H1 (cell line): ENCODE measurements around the gene EPHA6. TPM values are rescaled to one million over a fixed set of nuclear protein-coding genes. Genes with fewer than 3 reads are reported as not detected.

ENCODE experiments used
- ATF2 ChIP-seq: IDR thresholded peaks from 2 replicates; pipeline ENCODE4 v1.6.1; 2012; ENCODE audit warnings: low read length, inconsistent platforms
- BCL11A ChIP-seq, 2 experiments: IDR thresholded peaks; one replicate each; pipeline ENCODE4 v1.6.1; 2011; ENCODE audit warnings: low read depth in 2 of 2, low read length in 2 of 2, mild to moderate bottlenecking in 2 of 2
- CBX5 ChIP-seq: fragments of 300-800, 300-1000 bp; sonication (generic); IDR thresholded peaks from 2 replicates; pipeline ENCODE4 v1.7.1; 2016; ENCODE audit warnings: antibody characterized with exemption, low read length, low read depth
- CEBPB ChIP-seq: IDR thresholded peaks from 2 replicates; pipeline ENCODE4 v1.6.1; 2012; ENCODE audit warnings: low read depth, low read length
- CHD1 ChIP-seq: IDR thresholded peaks from 2 replicates; pipeline ENCODE4 v1.6.1; 2012; ENCODE audit warnings: low read depth, low read length, improper control_type of control experiment
- CTBP2 ChIP-seq: IDR thresholded peaks from 2 replicates; pipeline ENCODE4 v1.7.0; 2011; ENCODE audit warnings: borderline replicate concordance, mild to moderate bottlenecking, moderate library complexity, mixed read lengths, low read length; ENCODE audit not compliant: insufficient read depth, insufficient read length
- GTF2F1 ChIP-seq: IDR thresholded peaks from 2 replicates; pipeline ENCODE4 v1.6.1; 2012; ENCODE audit warnings: low read depth, low read length, improper control_type of control experiment, borderline replicate concordance
- JUN ChIP-seq: IDR thresholded peaks from 2 replicates; pipeline ENCODE4 v1.6.1; 2011; ENCODE audit warnings: low read depth, mild to moderate bottlenecking, improper control_type of control experiment, low read length
- KDM1A ChIP-seq: fragments of 200-600, 300-600 bp; sonication (generic); IDR thresholded peaks from 2 replicates; pipeline ENCODE4 v1.7.1; 2016; ENCODE audit warnings: mild to moderate bottlenecking, low read length, borderline replicate concordance
- KDM4A ChIP-seq: IDR thresholded peaks from one replicate; pipeline ENCODE4 v1.7.1; 2012; ENCODE audit warnings: low read depth, mild to moderate bottlenecking, moderate library complexity, low read length, inconsistent platforms; ENCODE audit not compliant: severe bottlenecking
- POLR2AphosphoS5 ChIP-seq: IDR thresholded peaks from 2 replicates; pipeline ENCODE4 v1.6.1; 2011; ENCODE audit warnings: low read depth, low read length
- SAP30 ChIP-seq: fragments of 300-600 bp; sonication (generic); IDR thresholded peaks from 2 replicates; pipeline ENCODE4 v1.7.1; 2012; ENCODE audit warnings: low read length, moderate library complexity, mild to moderate bottlenecking, inconsistent platforms; ENCODE audit not compliant: insufficient read depth, insufficient replicate concordance
- SP2 ChIP-seq: IDR thresholded peaks from 2 replicates; pipeline ENCODE4 v1.6.1; 2012; ENCODE audit warnings: mild to moderate bottlenecking, low read length, inconsistent platforms
- SP4 ChIP-seq: IDR thresholded peaks from 2 replicates; pipeline ENCODE4 v1.6.1; 2012; ENCODE audit warnings: low read length, inconsistent platforms
- TAF7 ChIP-seq: optimal IDR thresholded peaks from 2 replicates; pipeline ENCODE3; 2011; ENCODE audit warnings: low read depth, mild to moderate bottlenecking, inconsistent platforms, low read length, moderate library complexity, borderline replicate concordance
- TBP ChIP-seq: IDR thresholded peaks from 2 replicates; pipeline ENCODE4 v1.6.1; 2011; ENCODE audit warnings: low read depth, low read length, improper control_type of control experiment
- polyA plus RNA-seq, 7 experiments: library from polyadenylated mRNA; depleted of rRNA in 3 of 7; stranded (reverse) in 5 of 7; unstranded in 2 of 7; fragments of >200 nt in 5 of 7; fragments of 200-250 nt in 2 of 7; gene quantifications; 1 replicate in 5 of 7; 2 replicates in 1 of 7; 4 replicates in 1 of 7; pipeline versions ENCODE4 v1.2.1 to v1.2.3, GENCODE V29; 2011 to 2013; ENCODE audit warnings: missing spikeins in 2 of 7, mixed read lengths in 2 of 7
- total RNA-seq: library from RNA; stranded (reverse); fragmentation: NEBNext Ultra II Directional; extraction: Animal tissue kit (Norgen Biotek cat#: 25700); gene quantifications from 2 replicates; pipeline ENCODE4 v1.2.1, GENCODE V29; 2021

The EPHA6 gene
- total and polyA plus RNA-seq, 2 of the 8 experiments (the other 6 are each of a cell fraction or from before 2014, with no cell fraction given) = 0.83 to 3.2 TPM

GRCh38 chr3:97764407-97765238, 950.2 kb downstream of the EPHA6 start, which contains the start of gene ARL6 (continued):
- TF ChIP-seq CEBPB = no peak
- TF ChIP-seq CTBP2 = no peak
- no peak for TF ChIP-seq BCL11A (IDR thresholded peaks at IDR 0.05; ENCODE audit: low read depth in 2 of 2, low read length in 2 of 2)
- TF ChIP-seq GTF2F1 = no peak
- TF ChIP-seq KDM4A = peak; percentile 58
- TF ChIP-seq TBP = peak; percentile 40; the same call in 1 of the 2 replicates
- TF ChIP-seq ATF2 = no peak
- no peak for TF ChIP-seq TAF7
- no peak for TF ChIP-seq KDM1A
- TF ChIP-seq JUN = no peak
- no peak for TF ChIP-seq SP2
- TF ChIP-seq POLR2AphosphoS5 = 0 out of 2 replicates have a peak, but pooled peaks have one; percentile 12
- no peak for TF ChIP-seq CHD1
- TF ChIP-seq SAP30 = peak; percentile 96
- TF ChIP-seq SP4 = 0 out of 2 replicates have a peak, but pooled peaks have one; percentile 39
- no peak for TF ChIP-seq CBX5
